Keratinocyte (primary cell): Measurements from ENCODE around the gene LY6G6F. TPM values are rescaled to one million over a fixed set of nuclear protein-coding genes. Genes with fewer than 3 reads are reported as not detected.

Experiments
- DNase-seq: peaks from one replicate; pipeline ENCODE4 v3.0.0-alpha.2; 2011; ENCODE audit warnings: low read depth, missing footprints, low spot score
- FAIRE-seq: peaks from 2 replicates; lab custom pipeline; 2011; peaks lifted over from hg19 to GRCh38; lab: Jason Lieb, UNC
- H2AFZ ChIP-seq: 2 replicates; pipeline ENCODE4 v1.6.0; 2012; ENCODE audit warnings: low read length, control low read depth, inconsistent platforms; ENCODE audit not compliant: control insufficient read depth
- H3K27ac ChIP-seq: 2 replicates; pipeline ENCODE4 v1.5.1; 2011; ENCODE audit warnings: low read length; ENCODE audit not compliant: control insufficient read depth, insufficient read depth
- H3K27me3 ChIP-seq: 3 replicates; pipeline ENCODE4 v1.6.0; 2011; ENCODE audit warnings: low read length; ENCODE audit not compliant: control insufficient read depth, insufficient read depth; ENCODE audit errors: extremely low read depth
- H3K36me3 ChIP-seq, 2 experiments: 2 replicates in 1 of 2; 3 replicates in 1 of 2; pipeline ENCODE4 v1.5.1; 2011; ENCODE audit warnings: low read length in 2 of 2, mild to moderate bottlenecking in 1 of 2; ENCODE audit not compliant: control insufficient read depth in 2 of 2, insufficient read depth in 2 of 2; ENCODE audit errors: extremely low read depth in 1 of 2
- H3K4me1 ChIP-seq: 3 replicates; pipeline ENCODE4 v1.5.1; 2011; ENCODE audit warnings: low read length; ENCODE audit not compliant: control insufficient read depth, insufficient read depth; ENCODE audit errors: extremely low read depth
- H3K4me2 ChIP-seq: 3 replicates; pipeline ENCODE4 v1.6.0; 2011; ENCODE audit warnings: low read depth, low read length; ENCODE audit not compliant: control insufficient read depth, insufficient read depth; ENCODE audit errors: extremely low read depth
- H3K4me3 ChIP-seq, 3 experiments: fragments of 200-600 bp in 1 of 3; sonication (generic) in 1 of 3; 2 replicates in 2 of 3; 3 replicates in 1 of 3; pipeline ENCODE4 v1.5.1; 2011 to 2016; ENCODE audit warnings: low read length in 3 of 3, mild to moderate bottlenecking in 3 of 3, control low read depth in 2 of 3, inconsistent platforms in 1 of 3, low read depth in 1 of 3, mixed read lengths in 1 of 3, mixed run types in 1 of 3, moderate library complexity in 1 of 3; ENCODE audit not compliant: control insufficient read depth in 2 of 3, insufficient read depth in 2 of 3; ENCODE audit errors: extremely low read depth in 1 of 3
- H3K79me2 ChIP-seq: 2 replicates; pipeline ENCODE4 v1.6.0; 2012; ENCODE audit warnings: low read length; ENCODE audit not compliant: control insufficient read depth, insufficient read depth
- H3K9ac ChIP-seq: 3 replicates; pipeline ENCODE4 v1.6.0; 2011; ENCODE audit warnings: low read length; ENCODE audit not compliant: control insufficient read depth, insufficient read depth; ENCODE audit errors: extremely low read depth
- H3K9me1 ChIP-seq: 3 replicates; pipeline ENCODE4 v1.6.0; 2011; ENCODE audit warnings: low read length; ENCODE audit not compliant: control insufficient read depth, insufficient read depth; ENCODE audit errors: extremely low read depth
- H3K9me3 ChIP-seq: 2 replicates; pipeline ENCODE4 v1.5.1; 2012; ENCODE audit warnings: low read depth, low read length; ENCODE audit not compliant: control insufficient read depth
- H4K20me1 ChIP-seq: 3 replicates; pipeline ENCODE4 v1.6.0; 2011; ENCODE audit warnings: low read length; ENCODE audit not compliant: control insufficient read depth, insufficient read depth; ENCODE audit errors: extremely low read depth
- EZH2 ChIP-seq: IDR thresholded peaks from one replicate; pipeline ENCODE4 v1.6.1; 2012; ENCODE audit warnings: inconsistent platforms, mild to moderate bottlenecking, low read length, moderate library complexity
- dilution Hi-C: fragments of 300-500 bp; cut with MboI; formaldehyde crosslinking; loops from one replicate; pipeline ENCODE4 v1.7.0; 2020; ENCODE audit warnings: low sequenced_read_pairs; ENCODE audit not compliant: extremely low pct_ligation_motif_present
- polyA plus RNA-seq, 5 experiments: library from polyadenylated mRNA; depleted of rRNA in 3 of 5; stranded (reverse) in 3 of 5; stranded (forward) in 1 of 5; unstranded in 1 of 5; fragments of >200 nt; gene quantifications; 1 replicate in 1 of 5; 2 replicates in 3 of 5; 3 replicates in 1 of 5; pipeline versions ENCODE4 v1.2.1 to v1.2.3, GENCODE V29; 2011 to 2012; ENCODE audit warnings: missing spikeins in 2 of 5, low read depth in 1 of 5, low replicate concordance in 1 of 5
- TF ChIP-seq, protein P1 (sequence below), 3 experiments: IDR thresholded peaks in 1 of 3; conservative IDR thresholded peaks in 1 of 3; optimal IDR thresholded peaks in 1 of 3; 2 replicates in 2 of 3; 3 replicates in 1 of 3; pipeline versions ENCODE3 to v1.5.1; 2011; ENCODE audit warnings: low read length in 3 of 3, mild to moderate bottlenecking in 3 of 3, moderate library complexity in 2 of 3, control low read depth in 1 of 3, inconsistent platforms in 1 of 3; ENCODE audit not compliant: insufficient read depth in 2 of 3; ENCODE audit errors: extremely low read depth in 1 of 3

Gene LY6G6F
- polyA plus RNA-seq, 1 donor (not counting 4 experiments of a cell fraction or from before 2014, with no cell fraction given) = not detected

DNA sequence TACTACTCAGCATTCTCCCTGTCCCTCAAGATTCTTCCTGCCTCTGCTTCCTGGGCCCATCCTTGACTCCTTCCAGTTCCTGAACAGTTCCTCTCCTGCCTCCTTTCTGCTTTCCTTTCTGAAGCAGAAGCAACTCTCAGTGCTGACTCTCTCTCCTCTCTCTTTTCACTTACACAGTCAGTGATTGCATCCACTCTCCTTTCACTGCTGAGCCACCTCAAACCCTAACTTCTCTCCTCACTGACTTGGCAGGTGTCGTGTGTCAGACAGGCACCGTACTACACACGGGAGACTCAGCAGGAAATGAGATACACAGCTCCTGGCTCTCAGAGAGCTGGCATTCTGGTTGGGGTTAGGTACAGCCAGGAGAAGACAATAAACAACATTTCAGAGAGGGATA is 9.1 kb upstream of the LY6G6F start:
- Histone ChIP-seq H3K9me1 (no peaks in the 10 kb centered on the region), H3K36me3 (peaks cover 13 to 15% of the 10 kb centered on the region in 2 experiments), H4K20me1 (no peaks in the 10 kb centered on the region), H3K79me2 (peaks cover 18% of the 10 kb centered on the region), H3K4me1 (peaks cover 9% of the 10 kb centered on the region), H3K4me3 (no peak overlapping the region), H3K27me3 (no peaks in the 10 kb centered on the region), H2AFZ (no peak overlapping the region), H3K27ac (no peak overlapping the region), H3K4me2 (no peak overlapping the region), H3K9ac (no peak overlapping the region), H3K9me3 (no peaks in the 10 kb centered on the region)
- FAIRE-seq = no peak
- dilution Hi-C loops = no loop called here
- DNase-seq = no peak
- TF ChIP-seq, protein P1, sequence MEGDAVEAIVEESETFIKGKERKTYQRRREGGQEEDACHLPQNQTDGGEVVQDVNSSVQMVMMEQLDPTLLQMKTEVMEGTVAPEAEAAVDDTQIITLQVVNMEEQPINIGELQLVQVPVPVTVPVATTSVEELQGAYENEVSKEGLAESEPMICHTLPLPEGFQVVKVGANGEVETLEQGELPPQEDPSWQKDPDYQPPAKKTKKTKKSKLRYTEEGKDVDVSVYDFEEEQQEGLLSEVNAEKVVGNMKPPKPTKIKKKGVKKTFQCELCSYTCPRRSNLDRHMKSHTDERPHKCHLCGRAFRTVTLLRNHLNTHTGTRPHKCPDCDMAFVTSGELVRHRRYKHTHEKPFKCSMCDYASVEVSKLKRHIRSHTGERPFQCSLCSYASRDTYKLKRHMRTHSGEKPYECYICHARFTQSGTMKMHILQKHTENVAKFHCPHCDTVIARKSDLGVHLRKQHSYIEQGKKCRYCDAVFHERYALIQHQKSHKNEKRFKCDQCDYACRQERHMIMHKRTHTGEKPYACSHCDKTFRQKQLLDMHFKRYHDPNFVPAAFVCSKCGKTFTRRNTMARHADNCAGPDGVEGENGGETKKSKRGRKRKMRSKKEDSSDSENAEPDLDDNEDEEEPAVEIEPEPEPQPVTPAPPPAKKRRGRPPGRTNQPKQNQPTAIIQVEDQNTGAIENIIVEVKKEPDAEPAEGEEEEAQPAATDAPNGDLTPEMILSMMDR (optimal IDR thresholded peaks at IDR 0.05 in 1 of 3, IDR thresholded peaks at IDR 0.05 in 1 of 3, conservative IDR thresholded peaks at IDR 0.05 in 1 of 3; ENCODE audit: extremely low read depth in 1 of 3, insufficient read depth in 2 of 3, low read length in 3 of 3) = no peak
- no peak for TF ChIP-seq EZH2

DNA sequence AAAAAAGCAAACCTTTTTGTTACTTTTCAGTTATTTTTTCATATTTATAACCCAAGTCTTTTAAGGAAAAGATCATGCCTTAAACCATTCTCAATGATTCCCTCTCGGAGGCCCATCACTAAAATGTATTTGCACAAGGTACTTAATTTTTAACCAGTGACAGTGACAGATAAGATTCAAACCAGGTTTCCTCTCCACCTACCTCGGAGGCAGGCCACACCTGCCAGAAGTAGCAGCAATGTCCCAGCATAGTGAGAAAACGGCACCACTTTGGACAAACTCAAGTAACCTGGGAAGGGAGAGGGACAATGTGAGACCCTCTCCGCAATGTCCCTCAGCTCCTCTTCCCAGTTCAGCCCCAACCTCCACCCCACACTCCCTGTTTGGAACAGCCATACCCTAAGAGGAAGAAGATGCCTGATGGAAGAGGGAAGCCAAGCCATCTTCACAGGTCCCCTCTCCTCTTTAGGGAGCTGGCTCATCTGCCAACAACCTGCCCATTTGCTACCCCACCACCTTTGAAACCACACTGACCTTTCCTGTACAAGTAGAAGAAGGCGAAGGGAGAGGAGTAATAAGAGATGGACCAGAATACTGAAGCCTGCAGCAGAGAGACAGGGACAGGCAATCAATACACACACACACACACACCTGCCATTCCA is 5.8 kb upstream of the LY6G6F start:
- Histone ChIP-seq H3K9ac (no peak overlapping the region), H4K20me1 (no peaks in the 10 kb centered on the region), H3K36me3 (peaks cover 0 to 3% of the 10 kb centered on the region in 2 experiments), H3K79me2 (peaks cover 19% of the 10 kb centered on the region), H3K27me3 (no peaks in the 10 kb centered on the region), H3K4me1 (peaks cover 9% of the 10 kb centered on the region), H3K4me3 (no peak overlapping the region), H3K4me2 (no peak overlapping the region), H2AFZ (no peak overlapping the region), H3K9me3 (no peaks in the 10 kb centered on the region), H3K27ac (no peak overlapping the region), H3K9me1 (no peaks in the 10 kb centered on the region)
- TF ChIP-seq EZH2 = no peak
- TF ChIP-seq, protein P1 (optimal IDR thresholded peaks at IDR 0.05 in 1 of 3, IDR thresholded peaks at IDR 0.05 in 1 of 3, conservative IDR thresholded peaks at IDR 0.05 in 1 of 3; ENCODE audit: extremely low read depth in 1 of 3, insufficient read depth in 2 of 3, low read length in 3 of 3) = no peak
- DNase-seq (no peak), FAIRE-seq (no peak)
- dilution Hi-C loops = no loop called here
